C4-2B (cell line): ENCODE data around the gene AHRR.

Experiments
- CTCF ChIP-seq: fragments of 450-650 bp; conservative IDR thresholded peaks from 2 replicates; pipeline ENCODE4 v1.5.1; 2017; ENCODE audit warnings: mild to moderate bottlenecking
- ZFX ChIP-seq: fragments of 450-650 bp; IDR thresholded peaks from 2 replicates; pipeline ENCODE4 v1.6.1; 2017

- TF ChIP-seq CTCF = no peak
- TF ChIP-seq ZFX = no peak
Observed at GRCh38 chr5:455806-456205, 134.3 kb downstream of the AHRR start.
